ENCODE results near the gene REM2.
A peak's percentile ranks its signal among the peaks of the same experiment; 100 is the strongest.

REM2 gene

GRCh38 chr14:22883173-22883976, at the start of gene REM2:
Gene REM2 (plus strand): TSS chr14:22883222. CDS start chr14:22883288, 66 bp downstream.
- TF ChIP-seq CTCF (IDR thresholded peaks at IDR 0.05), result no peak
- no peak within 1 kb of the TSS for H3K4me3 ChIP-seq (ENCODE audit: low read depth, low read length)
- H3K27me3 ChIP-seq (ENCODE audit: control insufficient read depth, insufficient read depth, low read length), result no peaks in the 10 kb centered on the region
- peak within 1 kb of the TSS; percentile 64 for H2AFZ ChIP-seq
- H3K36me3 ChIP-seq (ENCODE audit: control insufficient read depth, insufficient read depth, low read length), result no peaks in the 10 kb centered on the region
- H3K9ac ChIP-seq, result no peak within 1 kb of the TSS
- H3K4me1 ChIP-seq, result peaks cover 36% of the 10 kb centered on the region
- H3K79me2 ChIP-seq, result peaks cover 15% of the 10 kb centered on the region
- peak within 1 kb of the TSS; percentile 94 for H3K27ac ChIP-seq
- H3K9me3 ChIP-seq (ENCODE audit: control insufficient read depth, low read length), result no peaks in the 10 kb centered on the region
- H3K4me2 ChIP-seq (ENCODE audit: low read length), result peak within 1 kb of the TSS; percentile 56

- Histone ChIP-seq H3K36me3 (ENCODE audit: control insufficient read depth, insufficient read depth, low read length) (no peaks in the 10 kb centered on the region), H3K9me3 (ENCODE audit: control insufficient read depth, low read length) (no peaks in the 10 kb centered on the region), H3K4me2 (ENCODE audit: low read length) (peak overlapping the region; percentile 93), H3K27ac (peak overlapping the region; percentile 77), H3K9ac (no peak overlapping the region), H3K27me3 (ENCODE audit: control insufficient read depth, insufficient read depth, low read length) (no peaks in the 10 kb centered on the region), H3K4me3 (ENCODE audit: low read depth, low read length) (no peak overlapping the region), H3K79me2 (peaks cover 12% of the 10 kb centered on the region), H3K4me1 (peaks cover 13% of the 10 kb centered on the region), H2AFZ (no peak overlapping the region)
- TF ChIP-seq CTCF (IDR thresholded peaks at IDR 0.05), result no peak
Observed at GRCh38 chr14:22835505-22835904, 47.5 kb upstream of the REM2 start.

- H3K4me1 ChIP-seq, result peaks cover 13% of the 10 kb centered on the region
- peaks cover 15% of the 10 kb centered on the region for H3K79me2 ChIP-seq
Observed at GRCh38 chr14:22836301-22837113, 46.5 kb upstream of the REM2 start, which contains the start of gene MMP14. Gene MMP14 (plus strand): TSS chr14:22836585. CDS start chr14:22836818, 233 bp downstream.

GRCh38 chr14:22837114-22837749, 45.8 kb upstream of the REM2 start:
- Histone ChIP-seq H3K27ac (peak overlapping the region; percentile 77), H3K9me3 (ENCODE audit: control insufficient read depth, low read length) (no peaks in the 10 kb centered on the region), H3K4me1 (peaks cover 13% of the 10 kb centered on the region), H3K4me2 (ENCODE audit: low read length) (peak overlapping the region; percentile 93), H3K36me3 (ENCODE audit: control insufficient read depth, insufficient read depth, low read length) (no peaks in the 10 kb centered on the region), H2AFZ (peak overlapping the region; percentile 80), H3K27me3 (ENCODE audit: control insufficient read depth, insufficient read depth, low read length) (no peaks in the 10 kb centered on the region), H3K9ac (peak overlapping the region; percentile 93), H3K4me3 (ENCODE audit: low read depth, low read length) (peak overlapping the region; percentile 87), H3K79me2 (peaks cover 15% of the 10 kb centered on the region)
- peak; percentile 19 for TF ChIP-seq CTCF (IDR thresholded peaks at IDR 0.05)

More at GRCh38 chr14:22836301-22837113, 46.5 kb upstream of the REM2 start, which contains the start of gene MMP14:
- H3K4me3 ChIP-seq (ENCODE audit: low read depth, low read length), result peak within 1 kb of the TSS; percentile 87
- H3K4me2 ChIP-seq (ENCODE audit: low read length), result peak within 1 kb of the TSS; percentile 93
- H3K36me3 ChIP-seq (ENCODE audit: control insufficient read depth, insufficient read depth, low read length), result no peaks in the 10 kb centered on the region
- no peaks in the 10 kb centered on the region for H3K27me3 ChIP-seq (ENCODE audit: control insufficient read depth, insufficient read depth, low read length)
- peak within 1 kb of the TSS; percentile 80 for H2AFZ ChIP-seq
- H3K27ac ChIP-seq, result peak within 1 kb of the TSS; percentile 77
- peak within 1 kb of the TSS; percentile 93 for H3K9ac ChIP-seq
- H3K9me3 ChIP-seq (ENCODE audit: control insufficient read depth, low read length), result no peaks in the 10 kb centered on the region
- peak; percentile 60 for TF ChIP-seq CTCF (IDR thresholded peaks at IDR 0.05)
